Uterus (tissue), 2 donors: ENCODE results near the gene C17orf107.

Experiments
- CTCF ChIP-seq, 4 experiments: fragments of 200-600 bp in 2 of 4; fragments of 450-650 bp in 2 of 4; sonication (generic) in 2 of 4; IDR thresholded peaks; one replicate each; pipeline ENCODE4 v1.5.1; 2016 to 2019; ENCODE audit warnings: antibody characterized with exemption in 4 of 4, mild to moderate bottlenecking in 2 of 4, moderate library complexity in 1 of 4
- POLR2A ChIP-seq, 2 donors: fragments of 450-650 bp; IDR thresholded peaks; one replicate each; pipeline ENCODE4 v1.6.1; 2016; ENCODE audit warnings: antibody characterized with exemption in 2 of 2, mild to moderate bottlenecking in 1 of 2, moderate library complexity in 1 of 2

GRCh38 chr17:4852567-4853207 lies 46.6 kb upstream of the C17orf107 start:
- no peak for TF ChIP-seq CTCF (IDR thresholded peaks at IDR 0.05)
- no peak for TF ChIP-seq POLR2A (IDR thresholded peaks at IDR 0.05)
